ENCODE results near the gene VWA3A.

GRCh38 chr16:22050963-22051362 lies 41.4 kb upstream of the VWA3A start:
- TF ChIP-seq, protein P1, sequence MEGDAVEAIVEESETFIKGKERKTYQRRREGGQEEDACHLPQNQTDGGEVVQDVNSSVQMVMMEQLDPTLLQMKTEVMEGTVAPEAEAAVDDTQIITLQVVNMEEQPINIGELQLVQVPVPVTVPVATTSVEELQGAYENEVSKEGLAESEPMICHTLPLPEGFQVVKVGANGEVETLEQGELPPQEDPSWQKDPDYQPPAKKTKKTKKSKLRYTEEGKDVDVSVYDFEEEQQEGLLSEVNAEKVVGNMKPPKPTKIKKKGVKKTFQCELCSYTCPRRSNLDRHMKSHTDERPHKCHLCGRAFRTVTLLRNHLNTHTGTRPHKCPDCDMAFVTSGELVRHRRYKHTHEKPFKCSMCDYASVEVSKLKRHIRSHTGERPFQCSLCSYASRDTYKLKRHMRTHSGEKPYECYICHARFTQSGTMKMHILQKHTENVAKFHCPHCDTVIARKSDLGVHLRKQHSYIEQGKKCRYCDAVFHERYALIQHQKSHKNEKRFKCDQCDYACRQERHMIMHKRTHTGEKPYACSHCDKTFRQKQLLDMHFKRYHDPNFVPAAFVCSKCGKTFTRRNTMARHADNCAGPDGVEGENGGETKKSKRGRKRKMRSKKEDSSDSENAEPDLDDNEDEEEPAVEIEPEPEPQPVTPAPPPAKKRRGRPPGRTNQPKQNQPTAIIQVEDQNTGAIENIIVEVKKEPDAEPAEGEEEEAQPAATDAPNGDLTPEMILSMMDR (IDR thresholded peaks at IDR 0.05) = no peak
- TF ChIP-seq POLR2A (IDR thresholded peaks at IDR 0.05) (no peak), EP300 (IDR thresholded peaks at IDR 0.05) (no peak)

All from gastroesophageal sphincter (tissue), 3 donors.